Hepatocyte (in vitro differentiated cells): ENCODE measurements around the gene ARHGAP26.

Source experiments
- EZH2 ChIP-seq: fragments of 200-600 bp; sonication (generic); IDR thresholded peaks from 2 replicates; pipeline ENCODE4 v1.6.1; 2016; ENCODE audit warnings: antibody characterized with exemption, mild to moderate bottlenecking, borderline replicate concordance
- EZH2phosphoT487 ChIP-seq: fragments of 200-600 bp; sonication (generic); IDR thresholded peaks from one replicate; pipeline ENCODE4 v1.6.1; 2018; ENCODE audit warnings: antibody characterized with exemption, mild to moderate bottlenecking, low read depth, moderate library complexity; ENCODE audit not compliant: unreplicated experiment, severe bottlenecking
- TF ChIP-seq, protein P1 (sequence below): fragments of 200-600 bp; sonication (generic); IDR thresholded peaks from 2 replicates; pipeline ENCODE4 v1.5.1; 2016; ENCODE audit warnings: antibody characterized with exemption, mild to moderate bottlenecking; ENCODE audit not compliant: poor library complexity

DNA sequence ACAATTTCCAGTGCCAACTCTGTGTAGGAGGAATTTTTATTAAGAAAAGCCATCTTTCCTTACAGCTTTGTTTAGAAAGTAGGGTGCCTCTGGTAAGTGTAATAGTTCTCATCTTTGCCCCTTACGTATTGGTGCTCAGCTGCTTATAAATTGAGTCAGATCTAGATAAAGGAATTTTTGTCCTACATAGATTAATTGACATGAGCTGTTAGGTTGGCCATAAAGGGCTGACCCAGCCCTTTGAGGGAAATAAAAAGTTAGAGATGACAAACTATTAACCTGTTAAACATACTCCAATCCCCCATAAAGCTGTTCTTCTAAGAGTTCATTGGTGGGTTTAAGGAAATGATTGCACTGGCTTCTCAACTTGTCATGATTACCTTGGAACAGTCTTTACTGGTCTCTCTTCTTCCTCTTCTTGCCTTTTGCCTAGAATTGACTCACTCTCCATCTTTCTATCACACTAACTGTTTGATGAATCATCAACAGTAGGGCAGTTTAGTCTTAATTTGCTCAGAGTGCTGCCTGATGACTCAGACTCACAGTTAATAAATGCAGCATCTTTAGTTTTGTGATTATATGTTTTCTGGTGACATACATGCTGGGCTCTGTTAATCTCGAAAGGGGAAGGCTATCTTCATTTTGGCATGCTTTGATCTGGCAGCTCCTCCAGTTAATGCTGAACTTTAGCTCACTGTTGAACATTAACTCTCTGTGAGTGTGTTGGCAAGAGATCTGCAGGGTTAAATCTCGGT is 51.7 kb downstream of the ARHGAP26 start:
- TF ChIP-seq, protein P1, sequence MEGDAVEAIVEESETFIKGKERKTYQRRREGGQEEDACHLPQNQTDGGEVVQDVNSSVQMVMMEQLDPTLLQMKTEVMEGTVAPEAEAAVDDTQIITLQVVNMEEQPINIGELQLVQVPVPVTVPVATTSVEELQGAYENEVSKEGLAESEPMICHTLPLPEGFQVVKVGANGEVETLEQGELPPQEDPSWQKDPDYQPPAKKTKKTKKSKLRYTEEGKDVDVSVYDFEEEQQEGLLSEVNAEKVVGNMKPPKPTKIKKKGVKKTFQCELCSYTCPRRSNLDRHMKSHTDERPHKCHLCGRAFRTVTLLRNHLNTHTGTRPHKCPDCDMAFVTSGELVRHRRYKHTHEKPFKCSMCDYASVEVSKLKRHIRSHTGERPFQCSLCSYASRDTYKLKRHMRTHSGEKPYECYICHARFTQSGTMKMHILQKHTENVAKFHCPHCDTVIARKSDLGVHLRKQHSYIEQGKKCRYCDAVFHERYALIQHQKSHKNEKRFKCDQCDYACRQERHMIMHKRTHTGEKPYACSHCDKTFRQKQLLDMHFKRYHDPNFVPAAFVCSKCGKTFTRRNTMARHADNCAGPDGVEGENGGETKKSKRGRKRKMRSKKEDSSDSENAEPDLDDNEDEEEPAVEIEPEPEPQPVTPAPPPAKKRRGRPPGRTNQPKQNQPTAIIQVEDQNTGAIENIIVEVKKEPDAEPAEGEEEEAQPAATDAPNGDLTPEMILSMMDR, result no peak
- no peak for TF ChIP-seq EZH2
- no peak for TF ChIP-seq EZH2phosphoT487
